ENCODE data around the gene TAMM41.

DNA sequence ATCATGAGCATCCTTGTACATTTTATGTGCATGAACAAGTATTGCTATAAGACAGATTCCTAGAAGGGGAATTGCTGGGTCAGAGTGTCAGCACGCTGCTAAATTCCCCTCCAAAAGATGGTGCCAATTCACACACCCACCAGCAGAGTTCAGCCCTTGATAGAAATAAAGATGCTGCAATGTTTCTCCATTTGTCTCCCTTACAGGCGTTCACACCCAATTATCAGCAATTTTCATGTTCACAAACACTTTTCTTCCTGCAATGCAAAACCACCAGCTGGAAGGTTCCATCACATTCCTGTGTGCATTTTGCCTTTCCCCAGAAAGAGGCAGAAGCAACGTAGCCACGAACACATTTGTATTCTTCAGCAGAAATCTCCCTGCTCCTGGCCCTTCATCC, 3.3 kb upstream of the TAMM41 start:
- TF ChIP-seq, protein P1, sequence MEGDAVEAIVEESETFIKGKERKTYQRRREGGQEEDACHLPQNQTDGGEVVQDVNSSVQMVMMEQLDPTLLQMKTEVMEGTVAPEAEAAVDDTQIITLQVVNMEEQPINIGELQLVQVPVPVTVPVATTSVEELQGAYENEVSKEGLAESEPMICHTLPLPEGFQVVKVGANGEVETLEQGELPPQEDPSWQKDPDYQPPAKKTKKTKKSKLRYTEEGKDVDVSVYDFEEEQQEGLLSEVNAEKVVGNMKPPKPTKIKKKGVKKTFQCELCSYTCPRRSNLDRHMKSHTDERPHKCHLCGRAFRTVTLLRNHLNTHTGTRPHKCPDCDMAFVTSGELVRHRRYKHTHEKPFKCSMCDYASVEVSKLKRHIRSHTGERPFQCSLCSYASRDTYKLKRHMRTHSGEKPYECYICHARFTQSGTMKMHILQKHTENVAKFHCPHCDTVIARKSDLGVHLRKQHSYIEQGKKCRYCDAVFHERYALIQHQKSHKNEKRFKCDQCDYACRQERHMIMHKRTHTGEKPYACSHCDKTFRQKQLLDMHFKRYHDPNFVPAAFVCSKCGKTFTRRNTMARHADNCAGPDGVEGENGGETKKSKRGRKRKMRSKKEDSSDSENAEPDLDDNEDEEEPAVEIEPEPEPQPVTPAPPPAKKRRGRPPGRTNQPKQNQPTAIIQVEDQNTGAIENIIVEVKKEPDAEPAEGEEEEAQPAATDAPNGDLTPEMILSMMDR (conservative IDR thresholded peaks at IDR 0.05; ENCODE audit: low read length), result no peak; the same call in 1 of the 2 replicates
- no peak for TF ChIP-seq EZH2phosphoT487 (IDR thresholded peaks at IDR 0.05; ENCODE audit: borderline replicate concordance)

Measured in Loucy (cell line).